ENCODE results near the gene C8G. TPM values are rescaled to one million over a fixed set of nuclear protein-coding genes. Genes with fewer than 3 reads are reported as not detected.

Gene C8G
- total and polyA plus RNA-seq, 2 of the 4 experiments (the other 2 are of a cell fraction): 0.80 TPM; not detected in 1

DNA sequence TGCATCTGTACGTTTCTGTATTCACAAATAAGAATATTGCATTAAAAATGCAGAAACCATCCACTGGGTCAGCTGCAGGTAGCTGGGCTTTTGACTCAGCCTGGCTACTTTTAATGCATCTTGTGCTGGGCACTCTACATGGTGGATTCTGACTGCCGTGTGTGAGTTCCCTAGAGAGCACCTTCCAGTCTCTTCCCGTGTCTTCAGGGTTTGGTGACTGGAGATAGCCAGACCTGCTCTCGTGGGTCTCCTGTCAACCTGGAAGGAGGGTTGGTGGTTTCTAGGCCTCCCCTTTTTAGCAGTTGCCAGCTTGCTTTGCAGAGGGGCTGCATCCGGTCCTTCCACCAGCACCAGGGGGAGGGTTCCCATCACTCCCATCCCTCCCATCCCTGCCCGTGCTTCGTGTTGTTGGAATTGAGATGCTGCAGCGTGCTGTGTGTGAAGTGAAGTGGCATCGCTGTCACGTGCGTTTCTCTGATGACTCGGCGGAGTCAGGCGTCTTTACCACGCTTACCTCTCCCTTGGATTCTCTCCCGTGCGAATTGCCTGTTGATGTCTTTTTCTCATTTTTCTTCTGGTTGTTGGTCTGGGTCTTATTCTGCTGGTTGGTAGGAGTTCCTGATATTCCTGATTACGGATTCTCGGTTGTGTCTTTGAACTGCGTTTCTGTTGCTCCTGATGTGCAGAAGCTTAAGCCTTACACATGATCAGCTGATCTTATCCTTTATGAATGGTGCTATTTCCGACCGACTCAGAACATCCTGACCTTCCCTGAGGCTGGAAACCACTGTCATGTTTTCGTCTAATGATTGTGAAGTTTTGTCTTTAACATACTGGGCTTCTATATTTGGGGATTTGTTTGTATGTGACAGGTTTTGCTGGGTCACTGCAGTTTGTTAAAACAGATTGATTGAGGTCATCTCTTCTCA is 17.4 kb upstream of the C8G start (continued):
- TF ChIP-seq MXI1 (IDR thresholded peaks at IDR 0.05; ENCODE audit: borderline replicate concordance, low read depth, low read length): no peak

DNA sequence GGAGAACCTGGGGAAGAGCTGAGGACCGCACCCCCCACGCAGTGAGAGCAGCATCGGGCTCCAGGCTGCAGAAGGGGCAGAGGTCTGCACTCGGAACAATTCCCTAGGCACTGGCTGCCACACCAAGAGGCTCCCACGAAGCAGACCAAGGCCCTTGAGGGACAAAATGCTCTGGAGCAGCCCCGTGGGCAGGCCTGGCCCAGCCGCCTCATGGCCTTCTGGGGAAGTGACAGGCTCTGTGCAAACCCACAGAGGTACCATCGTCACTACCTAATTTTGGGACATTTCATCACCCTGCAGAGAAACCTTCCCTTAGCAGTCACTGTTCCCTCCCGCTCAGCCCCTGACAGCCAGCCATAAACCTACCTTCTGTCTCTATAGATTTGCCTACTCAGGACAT is 16.5 kb upstream of the C8G start:
- no peak for TF ChIP-seq NFE2L2 (IDR thresholded peaks at IDR 0.05; ENCODE audit: low read depth, low read length)
- no peak for TF ChIP-seq BHLHE40 (IDR thresholded peaks at IDR 0.05; ENCODE audit: low read depth, low read length)
- TF ChIP-seq CEBPB (IDR thresholded peaks at IDR 0.05; ENCODE audit: low read depth, low read length): no peak
- TF ChIP-seq, protein P1, sequence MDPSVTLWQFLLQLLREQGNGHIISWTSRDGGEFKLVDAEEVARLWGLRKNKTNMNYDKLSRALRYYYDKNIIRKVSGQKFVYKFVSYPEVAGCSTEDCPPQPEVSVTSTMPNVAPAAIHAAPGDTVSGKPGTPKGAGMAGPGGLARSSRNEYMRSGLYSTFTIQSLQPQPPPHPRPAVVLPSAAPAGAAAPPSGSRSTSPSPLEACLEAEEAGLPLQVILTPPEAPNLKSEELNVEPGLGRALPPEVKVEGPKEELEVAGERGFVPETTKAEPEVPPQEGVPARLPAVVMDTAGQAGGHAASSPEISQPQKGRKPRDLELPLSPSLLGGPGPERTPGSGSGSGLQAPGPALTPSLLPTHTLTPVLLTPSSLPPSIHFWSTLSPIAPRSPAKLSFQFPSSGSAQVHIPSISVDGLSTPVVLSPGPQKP (IDR thresholded peaks at IDR 0.05; ENCODE audit: borderline replicate concordance, low read depth, low read length): no peak
- no peak for TF ChIP-seq CHD1 (IDR thresholded peaks at IDR 0.05; ENCODE audit: low read depth, low read length)
- TF ChIP-seq FOS (IDR thresholded peaks at IDR 0.05; ENCODE audit: low read depth, low read length): no peak
- in situ Hi-C loops (cut with MboI; ENCODE audit: low sequenced_read_pairs): no loop called here
- no peak overlapping the region for H3K4me2 ChIP-seq (ENCODE audit: low read depth, low read length)
- no peak for DNase-seq
- H2BK5ac ChIP-seq (ENCODE audit: low read depth, low read length, poor library complexity, severe bottlenecking): no peak overlapping the region
- no peaks in the 10 kb centered on the region for H3K9me3 ChIP-seq (ENCODE audit: control insufficient read depth, insufficient read depth, low read length)
- no peak overlapping the region for H3K18ac ChIP-seq (ENCODE audit: low read depth, low read length)
- dilution Hi-C loops (cut with HindIII; ENCODE audit: low sequenced_read_pairs, unreplicated experiment): no loop called here
- no peak overlapping the region for H2BK120ac ChIP-seq (ENCODE audit: low read depth, low read length)
- no peak overlapping the region for H4K5ac ChIP-seq (ENCODE audit: low read depth, low read length)
- BruUV-seq (replicated peaks): no TSS peak
- ChIA-PET CTCF (no interaction called here), POLR2A (ENCODE audit: unreplicated experiment) (no interaction called here)
- WGBS, 2 experiments (ENCODE audit: extremely low coverage in 2 of 2, insufficient read length in 1 of 2): 91% methylated on average over 6 of the region's 9 CpGs; no CpG with 5 or more reads in 1 of the 2 experiments
- H2BK20ac ChIP-seq (ENCODE audit: low read depth, low read length): no peak overlapping the region
- no peaks in the 10 kb centered on the region for H3K4me1 ChIP-seq (ENCODE audit: control insufficient read depth, insufficient read depth, low read length)
- peaks cover 2% of the 10 kb centered on the region in 2 experiments; a peak in 1 of 4 replicates for H3K79me1 ChIP-seq (ENCODE audit: low read depth in 1 of 2, low read length in 2 of 2)
- no peak overlapping the region for H3K4ac ChIP-seq (ENCODE audit: low read depth, low read length)
- no peak overlapping the region for H2AFZ ChIP-seq (replicated peaks; ENCODE audit: low read length, poor library complexity)
- H3K14ac ChIP-seq (replicated peaks; ENCODE audit: low read depth, low read length): no peak overlapping the region
- no peak overlapping the region for H3K56ac ChIP-seq (ENCODE audit: extremely low read depth, insufficient read depth, low read length)
- H3K9ac ChIP-seq (ENCODE audit: low read depth, low read length): no peak overlapping the region
- ATAC-seq (ENCODE audit: low read depth): no peak
- H3K23ac ChIP-seq (ENCODE audit: low read depth, low read length): no peak overlapping the region
- no peaks in the 10 kb centered on the region for H3K27me3 ChIP-seq (ENCODE audit: control insufficient read depth, insufficient read depth, low read length)
- H4K20me1 ChIP-seq (ENCODE audit: insufficient read depth, low read length): no peaks in the 10 kb centered on the region
- intact Hi-C loops (cut with micrococcal nuclease): no loop called here
- no peak overlapping the region for H3K4me3 ChIP-seq (ENCODE audit: insufficient read depth, low read depth, low read length)
- H3K9me1 ChIP-seq (ENCODE audit: insufficient read depth, low read length): no peaks in the 10 kb centered on the region; the same call in 1 of the 2 replicates
- no peak overlapping the region for H3K27ac ChIP-seq (ENCODE audit: insufficient read depth, low read length)
- no peak overlapping the region for H4K91ac ChIP-seq (ENCODE audit: insufficient read depth, low read depth, low read length)
- no peak overlapping the region for H4K8ac ChIP-seq (ENCODE audit: low read depth in 2 of 2, low read length in 2 of 2)
- no peak overlapping the region for H2BK15ac ChIP-seq (ENCODE audit: low read depth, low read length)
- peaks cover 10% of the 10 kb centered on the region for H3K36me3 ChIP-seq (ENCODE audit: control insufficient read depth, insufficient read depth, low read length)
- H2AK5ac ChIP-seq (ENCODE audit: low read depth, low read length): no peak overlapping the region
- H2AK9ac ChIP-seq (replicated peaks; ENCODE audit: low read depth, low read length, poor library complexity): no peak overlapping the region

All from IMR-90 (cell line).